H9 (cell line): Measurements from ENCODE around the gene POLD1. TPM values are rescaled to one million over a fixed set of nuclear protein-coding genes. Genes with fewer than 3 reads are reported as not detected.

Experiments used
- DNase-seq: peaks from one replicate; pipeline ENCODE4 v3.0.0-alpha.2; 2017
- H2AFZ ChIP-seq: one replicate; pipeline ENCODE4 v1.6.1; 2013; ENCODE audit warnings: mild to moderate bottlenecking, low read length, control low read depth, moderate library complexity
- H2AK5ac ChIP-seq: 2 replicates; pipeline ENCODE4 v1.6.1; 2013; ENCODE audit warnings: low read length, control low read depth, mixed read lengths; ENCODE audit not compliant: insufficient read length
- H2BK120ac ChIP-seq: one replicate; pipeline ENCODE4 v1.6.1; 2013; ENCODE audit warnings: low read depth, mild to moderate bottlenecking, low read length, control low read depth, inconsistent platforms; ENCODE audit not compliant: poor library complexity, severe bottlenecking
- H2BK12ac ChIP-seq: 2 replicates; pipeline ENCODE4 v1.6.1; 2013; ENCODE audit warnings: low read length, control low read depth, mixed read lengths, low read depth; ENCODE audit not compliant: insufficient read length
- H2BK15ac ChIP-seq: 2 replicates; pipeline ENCODE4 v1.6.1; 2013; ENCODE audit warnings: low read depth, low read length, control low read depth
- H2BK20ac ChIP-seq: one replicate; pipeline ENCODE4 v1.6.1; 2013; ENCODE audit warnings: low read depth, mild to moderate bottlenecking, low read length, control low read depth, inconsistent platforms; ENCODE audit not compliant: poor library complexity, severe bottlenecking
- H2BK5ac ChIP-seq: 2 replicates; pipeline ENCODE4 v1.6.1; 2013; ENCODE audit warnings: low read length, control low read depth, mixed read lengths; ENCODE audit not compliant: insufficient read length
- H3K14ac ChIP-seq: 2 replicates; pipeline ENCODE4 v1.6.1; 2013; ENCODE audit warnings: low read length, control low read depth; ENCODE audit not compliant: insufficient read depth
- H3K18ac ChIP-seq: 2 replicates; pipeline ENCODE4 v1.6.1; 2013; ENCODE audit warnings: low read depth, mild to moderate bottlenecking, mixed read lengths, low read length, control low read depth; ENCODE audit not compliant: insufficient read length
- H3K23ac ChIP-seq: 2 replicates; pipeline ENCODE4 v1.6.1; 2013; ENCODE audit warnings: low read length, control low read depth, mixed read lengths, low read depth; ENCODE audit not compliant: insufficient read length
- H3K23me2 ChIP-seq: 2 replicates; pipeline ENCODE4 v1.6.1; 2013; ENCODE audit warnings: low read depth, mild to moderate bottlenecking, mixed read lengths, low read length, control low read depth; ENCODE audit not compliant: insufficient read length, poor library complexity, severe bottlenecking
- H3K27ac ChIP-seq: 2 replicates; pipeline ENCODE4 v1.5.1; 2013; ENCODE audit warnings: low read length, control low read depth, mixed read lengths, low read depth; ENCODE audit not compliant: insufficient read length
- H3K27me3 ChIP-seq: 2 replicates; pipeline ENCODE4 v1.6.1; 2013; ENCODE audit warnings: low read length, control low read depth, inconsistent platforms; ENCODE audit not compliant: insufficient read depth
- H3K4ac ChIP-seq: 2 replicates; pipeline ENCODE4 v1.6.1; 2013; ENCODE audit warnings: low read depth, mild to moderate bottlenecking, control low read depth, inconsistent platforms, low read length, moderate library complexity
- H3K4me1 ChIP-seq: 2 replicates; pipeline ENCODE4 v1.6.1; 2013; ENCODE audit warnings: low read length, control low read depth, inconsistent platforms; ENCODE audit not compliant: insufficient read depth
- H3K4me2 ChIP-seq: 2 replicates; pipeline ENCODE4 v1.6.1; 2013; ENCODE audit warnings: low read length, control low read depth, mixed read lengths; ENCODE audit not compliant: insufficient read length, insufficient read depth
- H3K56ac ChIP-seq: 2 replicates; pipeline ENCODE4 v1.6.1; 2013; ENCODE audit warnings: low read depth, mild to moderate bottlenecking, mixed read lengths, low read length, control low read depth; ENCODE audit not compliant: insufficient read length
- H3K79me1 ChIP-seq: 2 replicates; pipeline ENCODE4 v1.6.1; 2013; ENCODE audit warnings: low read depth, mild to moderate bottlenecking, moderate library complexity, low read length, control low read depth, inconsistent platforms; ENCODE audit not compliant: insufficient read depth, poor library complexity, severe bottlenecking
- H3K79me2 ChIP-seq: 2 replicates; pipeline ENCODE4 v1.6.1; 2013; ENCODE audit warnings: low read length, control low read depth, inconsistent platforms; ENCODE audit not compliant: insufficient read depth
- H3K9ac ChIP-seq: 2 replicates; pipeline ENCODE4 v1.6.1; 2013; ENCODE audit warnings: low read length, control low read depth, mixed read lengths; ENCODE audit not compliant: insufficient read length; ENCODE audit errors: extremely low read depth
- H3K9me3 ChIP-seq: one replicate; pipeline ENCODE4 v1.6.1; 2013; ENCODE audit warnings: low read depth, low read length, inconsistent platforms; ENCODE audit not compliant: control insufficient read depth
- H3T11ph ChIP-seq: one replicate; pipeline ENCODE4 v1.6.1; 2013; ENCODE audit warnings: mild to moderate bottlenecking, low read length, control low read depth, inconsistent platforms
- H4K20me1 ChIP-seq: one replicate; pipeline ENCODE4 v1.6.1; 2013; ENCODE audit not compliant: control insufficient read depth, insufficient read length, insufficient read depth
- H4K5ac ChIP-seq: 2 replicates; pipeline ENCODE4 v1.6.1; 2013; ENCODE audit warnings: low read depth, mild to moderate bottlenecking, mixed read lengths, low read length, control low read depth; ENCODE audit not compliant: insufficient read length
- H4K8ac ChIP-seq: replicated peaks from 2 replicates; pipeline ENCODE4 v1.6.1; 2013; ENCODE audit warnings: low read length, control low read depth, mixed read lengths, low read depth; ENCODE audit not compliant: insufficient read length
- H4K91ac ChIP-seq: 2 replicates; pipeline ENCODE4 v1.6.1; 2013; ENCODE audit warnings: low read depth, mild to moderate bottlenecking, moderate library complexity, mixed read lengths, low read length, control low read depth; ENCODE audit not compliant: insufficient read length
- H3K27ac Mint-ChIP-seq, 3 experiments: 2 replicates in 2 of 3; 3 replicates in 1 of 3; pipeline ENCODE4 v1.8.0; 2020 to 2021; ENCODE audit warnings: mixed read lengths in 3 of 3, mild to moderate bottlenecking in 1 of 3, moderate library complexity in 1 of 3
- H3K27me3 Mint-ChIP-seq: 2 replicates; pipeline ENCODE4 v1.8.0; 2021; ENCODE audit warnings: low read depth, mild to moderate bottlenecking, moderate library complexity, mixed read lengths
- H3K36me3 Mint-ChIP-seq, 3 experiments: 2 replicates in 2 of 3; 3 replicates in 1 of 3; pipeline ENCODE4 v1.8.0; 2020 to 2021; ENCODE audit warnings: low read depth in 3 of 3, mixed read lengths in 3 of 3; ENCODE audit not compliant: insufficient read depth in 1 of 3
- H3K4me1 Mint-ChIP-seq, 2 experiments: 2 replicates each; pipeline ENCODE4 v1.8.0; 2020; ENCODE audit warnings: mixed read lengths in 2 of 2
- H3K4me3 Mint-ChIP-seq, 2 experiments: 2 replicates in 1 of 2; 3 replicates in 1 of 2; pipeline ENCODE4 v1.8.0; 2020 to 2021; ENCODE audit warnings: mild to moderate bottlenecking in 2 of 2, mixed read lengths in 2 of 2, moderate library complexity in 1 of 2
- H3K9me3 Mint-ChIP-seq, 2 experiments: 2 replicates in 1 of 2; 3 replicates in 1 of 2; pipeline ENCODE4 v1.8.0; 2020; ENCODE audit warnings: mild to moderate bottlenecking in 2 of 2, mixed read lengths in 2 of 2, moderate library complexity in 1 of 2
- CTCF ChIP-seq: fragments of 200-600 bp; sonication (generic); conservative IDR thresholded peaks from 3 replicates; pipeline ENCODE4 v1.8.0; 2021; ENCODE audit warnings: antibody characterized with exemption, mild to moderate bottlenecking
- WGBS: extraction: QIAGEN DNeasy Blood & Tissue Kit; methylation state at CpG from one replicate; pipeline ENCODE4 v1.1.7; 2013; ENCODE audit warnings: missing lambda C conversion rate, low lambda C conversion rate, mixed read lengths; ENCODE audit not compliant: insufficient read length; ENCODE audit errors: extremely low coverage; 5-methylcytosine and 5-hydroxymethylcytosine counted together
- total RNA-seq: library from RNA; stranded (reverse); gene quantifications from 2 replicates; pipeline ENCODE4 v1.2.1, GENCODE V29; 2021

Gene POLD1
- total RNA-seq, 1 experiment from 2014 or later, result 165 TPM

GRCh38 chr19:50457300-50457699 lies 73.2 kb downstream of the POLD1 start:
- Histone ChIP-seq H4K20me1 (peaks cover 6% of the 10 kb centered on the region), H3K9me3 (no peaks in the 10 kb centered on the region), H4K8ac (no peak overlapping the region), H3T11ph (no peak overlapping the region), H3K4me1 (no peaks in the 10 kb centered on the region), H3K23me2 (no peaks in the 10 kb centered on the region), H2BK20ac (no peak overlapping the region), H3K18ac (no peak overlapping the region), H3K4me2 (no peak overlapping the region), H3K56ac (no peak overlapping the region), H3K9ac (no peak overlapping the region), H4K5ac (no peak overlapping the region), H4K91ac (no peak overlapping the region), H2BK15ac (no peak overlapping the region), H3K27me3 (no peaks in the 10 kb centered on the region), H3K23ac (no peak overlapping the region), H3K14ac (no peak overlapping the region), H3K79me2 (no peaks in the 10 kb centered on the region), H2BK120ac (no peak overlapping the region), H2AK5ac (no peak overlapping the region), H2AFZ (no peak overlapping the region), H2BK12ac (no peak overlapping the region), H3K4ac (no peak overlapping the region), H3K79me1 (no peaks in the 10 kb centered on the region), H2BK5ac (no peak overlapping the region), H3K27ac (no peak overlapping the region)
- H3K36me3 Mint-ChIP-seq, result peaks cover 0 to 3% (median 2%) of the 10 kb centered on the region in 3 experiments; a peak in 2 of 7 replicates
- TF ChIP-seq CTCF, result no peak
- H3K4me1 Mint-ChIP-seq, result peaks cover 2 to 7% of the 10 kb centered on the region in 2 experiments
- no peak for DNase-seq
- H3K4me3 Mint-ChIP-seq, result no peak overlapping the region
- H3K27me3 Mint-ChIP-seq, result peaks cover 15% of the 10 kb centered on the region
- H3K27ac Mint-ChIP-seq, result no peak overlapping the region
- WGBS, result no CpG with 5 or more reads among the region's 5 CpGs
- no peaks in the 10 kb centered on the region; a peak in 1 of 5 replicates for H3K9me3 Mint-ChIP-seq
